ENCODE measurements around the gene ZNF521. TPM values are rescaled to one million over a fixed set of nuclear protein-coding genes. Genes with fewer than 3 reads are reported as not detected.

ZNF521 gene
- total RNA-seq, 1 experiment from 2014 or later = 0.04 TPM

DNA sequence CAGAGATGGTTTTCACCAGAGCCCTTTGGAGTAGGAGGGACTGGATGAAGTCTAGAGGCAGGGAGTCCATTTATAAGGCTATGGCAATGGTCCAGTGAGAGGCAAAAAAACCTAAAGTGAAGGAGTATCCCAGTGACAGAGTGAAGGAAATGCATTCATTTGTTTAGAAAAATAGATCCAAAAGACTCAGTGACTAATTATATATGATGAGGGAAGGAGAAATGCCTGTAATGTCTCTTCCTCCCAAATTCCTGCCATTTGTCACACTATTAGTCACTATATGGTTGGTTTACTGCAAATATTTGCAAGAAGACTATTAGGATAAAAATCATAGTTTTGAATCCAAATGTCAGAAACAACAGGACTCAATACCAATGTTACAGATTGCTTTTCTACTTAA is 104.2 kb downstream of the ZNF521 start:
- H3K9ac ChIP-seq (ENCODE audit: low read length) = peak overlapping the region; percentile 59
- H4K20me1 ChIP-seq (ENCODE audit: low read length) = no peaks in the 10 kb centered on the region
- ATAC-seq (peak; percentile 64), DNase-seq (peak; percentile 87)
- BruUV-seq (replicated peaks) = no TSS peak
- no peaks in the 10 kb centered on the region for H3K27me3 ChIP-seq (ENCODE audit: low read length)
- H3K27ac ChIP-seq (ENCODE audit: low read length) = peak overlapping the region; percentile 91
- ChIA-PET CTCF (no interaction called here), POLR2A (ENCODE audit: unreplicated experiment) (interaction anchor here (0.7 kb wide), 1 partner anchor 103 kb away, joined by 4 read pairs; no protein-coding TSS in a partner anchor)
- no peaks in the 10 kb centered on the region for H3K9me3 ChIP-seq (ENCODE audit: low read length)
- H3F3A ChIP-seq (ENCODE audit: low read length, unreplicated experiment) = no peaks in the 10 kb centered on the region
- peaks cover 37% of the 10 kb centered on the region for H3K4me1 ChIP-seq (ENCODE audit: insufficient read depth, low read length)
- H2AFZ ChIP-seq (ENCODE audit: low read length) = no peak overlapping the region
- H3K79me2 ChIP-seq (ENCODE audit: low read length) = no peaks in the 10 kb centered on the region
- TF ChIP-seq EZH2phosphoT487 (IDR thresholded peaks at IDR 0.05; ENCODE audit: borderline replicate concordance, low read length) (no peak), EZH2 (IDR thresholded peaks at IDR 0.05; ENCODE audit: low read length, unreplicated experiment) (no peak)
- TF ChIP-seq, protein P1, sequence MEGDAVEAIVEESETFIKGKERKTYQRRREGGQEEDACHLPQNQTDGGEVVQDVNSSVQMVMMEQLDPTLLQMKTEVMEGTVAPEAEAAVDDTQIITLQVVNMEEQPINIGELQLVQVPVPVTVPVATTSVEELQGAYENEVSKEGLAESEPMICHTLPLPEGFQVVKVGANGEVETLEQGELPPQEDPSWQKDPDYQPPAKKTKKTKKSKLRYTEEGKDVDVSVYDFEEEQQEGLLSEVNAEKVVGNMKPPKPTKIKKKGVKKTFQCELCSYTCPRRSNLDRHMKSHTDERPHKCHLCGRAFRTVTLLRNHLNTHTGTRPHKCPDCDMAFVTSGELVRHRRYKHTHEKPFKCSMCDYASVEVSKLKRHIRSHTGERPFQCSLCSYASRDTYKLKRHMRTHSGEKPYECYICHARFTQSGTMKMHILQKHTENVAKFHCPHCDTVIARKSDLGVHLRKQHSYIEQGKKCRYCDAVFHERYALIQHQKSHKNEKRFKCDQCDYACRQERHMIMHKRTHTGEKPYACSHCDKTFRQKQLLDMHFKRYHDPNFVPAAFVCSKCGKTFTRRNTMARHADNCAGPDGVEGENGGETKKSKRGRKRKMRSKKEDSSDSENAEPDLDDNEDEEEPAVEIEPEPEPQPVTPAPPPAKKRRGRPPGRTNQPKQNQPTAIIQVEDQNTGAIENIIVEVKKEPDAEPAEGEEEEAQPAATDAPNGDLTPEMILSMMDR (conservative IDR thresholded peaks at IDR 0.05; ENCODE audit: low read depth, low read length) = no peak
- peak overlapping the region; percentile 44; the same call in 1 of the 2 replicates for H3K4me3 ChIP-seq (ENCODE audit: low read length)
- H3K4me2 ChIP-seq (ENCODE audit: low read length) = peak overlapping the region; percentile 73
- no peaks in the 10 kb centered on the region for H3K36me3 ChIP-seq (ENCODE audit: low read depth, low read length)
- intact Hi-C loops (cut with micrococcal nuclease) = loop anchor here (1.0 to 5.0 kb wide), 5 partner anchors 42 to 380 kb away; partner anchors contain the start of gene ZNF521
- H3K9me2 ChIP-seq (replicated peaks; ENCODE audit: low read length) = no peaks in the 10 kb centered on the region

- no peak overlapping the region for H3K4me2 ChIP-seq (ENCODE audit: low read length)
- H3K4me1 ChIP-seq (ENCODE audit: insufficient read depth, low read length) = peaks cover 26% of the 10 kb centered on the region
- POLR2A ChIA-PET (ENCODE audit: unreplicated experiment) = no interaction called here
- no peak overlapping the region for H2AFZ ChIP-seq (ENCODE audit: low read length)
- H3F3A ChIP-seq (ENCODE audit: low read length, unreplicated experiment) = no peaks in the 10 kb centered on the region
- no peaks in the 10 kb centered on the region for H3K9me2 ChIP-seq (replicated peaks; ENCODE audit: low read length)
- no peaks in the 10 kb centered on the region for H4K20me1 ChIP-seq (ENCODE audit: low read length)
- H3K9ac ChIP-seq (ENCODE audit: low read length) = no peak overlapping the region
- BruUV-seq (replicated peaks) = no TSS peak
- TF ChIP-seq, protein P1 (conservative IDR thresholded peaks at IDR 0.05; ENCODE audit: low read depth, low read length) = no peak
- no peak overlapping the region for H3K4me3 ChIP-seq (ENCODE audit: low read length)
- H3K9me3 ChIP-seq (ENCODE audit: low read length) = no peaks in the 10 kb centered on the region
- H3K79me2 ChIP-seq (ENCODE audit: low read length) = no peaks in the 10 kb centered on the region
- CTCF ChIA-PET = interaction anchor here (0.5 to 0.6 kb wide), 2 partner anchors 12 to 65 kb away, joined by 3 to 6 read pairs; no protein-coding TSS in a partner anchor
- no peak overlapping the region for H3K27ac ChIP-seq (ENCODE audit: low read length)
- intact Hi-C loops (cut with micrococcal nuclease) = loop anchor here (5.0 kb wide), 3 partner anchors 48 to 378 kb away; partner anchors contain the start of gene ZNF521
- H3K27me3 ChIP-seq (ENCODE audit: low read length) = no peaks in the 10 kb centered on the region
- DNase-seq = no peak
- H3K36me3 ChIP-seq (ENCODE audit: low read depth, low read length) = no peaks in the 10 kb centered on the region
- ATAC-seq = no peak
These were observed 106.9 kb downstream of the ZNF521 start for GRCh38 chr18:25244924-25245698.

GRCh38 chr18:25244170-25244569 is 107.8 kb downstream of the ZNF521 start:
- Histone ChIP-seq H3K4me1 (ENCODE audit: insufficient read depth, low read length) (peaks cover 22% of the 10 kb centered on the region), H3K9me3 (ENCODE audit: low read length) (no peaks in the 10 kb centered on the region), H3K27ac (ENCODE audit: low read length) (no peak overlapping the region), H3K4me2 (ENCODE audit: low read length) (no peak overlapping the region), H3K27me3 (ENCODE audit: low read length) (no peaks in the 10 kb centered on the region), H3K9ac (ENCODE audit: low read length) (no peak overlapping the region), H3K9me2 (replicated peaks; ENCODE audit: low read length) (no peaks in the 10 kb centered on the region), H3K4me3 (ENCODE audit: low read length) (no peak overlapping the region), H2AFZ (ENCODE audit: low read length) (no peak overlapping the region), H4K20me1 (ENCODE audit: low read length) (no peaks in the 10 kb centered on the region), H3F3A (ENCODE audit: low read length, unreplicated experiment) (no peaks in the 10 kb centered on the region), H3K79me2 (ENCODE audit: low read length) (no peaks in the 10 kb centered on the region), H3K36me3 (ENCODE audit: low read depth, low read length) (no peaks in the 10 kb centered on the region)
- DNase-seq (no peak), ATAC-seq (no peak)
- TF ChIP-seq, protein P1 (conservative IDR thresholded peaks at IDR 0.05; ENCODE audit: low read depth, low read length) = no peak
- no peak for TF ChIP-seq EZH2phosphoT487 (IDR thresholded peaks at IDR 0.05; ENCODE audit: borderline replicate concordance, low read length)
- no peak for TF ChIP-seq EZH2 (IDR thresholded peaks at IDR 0.05; ENCODE audit: low read length, unreplicated experiment)
- BruUV-seq (replicated peaks) = no TSS peak
- intact Hi-C loops (cut with micrococcal nuclease) = no loop called here
- ChIA-PET POLR2A (ENCODE audit: unreplicated experiment) (no interaction called here), CTCF (no interaction called here)
